ENCODE data around the gene UNCX. TPM values are rescaled to one million over a fixed set of nuclear protein-coding genes. Genes with fewer than 3 reads are reported as not detected.
"Not testable (repeated sequence)": the region's sequence is repeated elsewhere in the genome, so short reads cannot be mapped to it uniquely, and the experiment has no call there.

The UNCX gene
- total RNA-seq, 1 experiment from 2014 or later, result not detected

GRCh38 chr7:1255080-1255816 is 22.6 kb downstream of the UNCX start:
- DNase-seq (ENCODE audit: low spot score), result no peak

- no peak for DNase-seq (ENCODE audit: low spot score)
These were observed 23.2 kb downstream of the UNCX start for GRCh38 chr7:1255817-1256340.

- no peak for DNase-seq (ENCODE audit: low spot score)
These were observed 23.9 kb downstream of the UNCX start for GRCh38 chr7:1256621-1257020.

DNA sequence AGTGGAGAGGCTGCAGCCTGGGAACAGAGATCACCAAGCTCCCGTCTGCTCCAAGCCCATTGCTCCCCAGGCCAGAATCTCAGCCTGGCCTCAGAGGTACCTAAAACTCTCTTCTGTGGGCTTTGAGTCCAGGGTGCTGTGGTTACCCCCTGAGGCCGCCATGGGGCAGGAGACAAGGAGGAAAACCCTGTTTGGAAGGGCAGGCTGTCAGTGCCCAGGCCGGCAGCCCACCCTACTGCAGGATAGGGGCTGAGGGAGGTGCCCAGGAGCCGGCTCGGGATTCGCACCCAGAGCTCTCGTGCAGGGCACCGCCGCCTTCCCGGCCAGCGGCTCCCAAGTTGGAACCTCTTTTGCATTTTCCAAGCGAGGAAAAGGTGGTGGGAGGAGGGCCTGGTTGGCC is 24.5 kb downstream of the UNCX start:
- DNase-seq (ENCODE audit: low spot score), result no peak

DNA sequence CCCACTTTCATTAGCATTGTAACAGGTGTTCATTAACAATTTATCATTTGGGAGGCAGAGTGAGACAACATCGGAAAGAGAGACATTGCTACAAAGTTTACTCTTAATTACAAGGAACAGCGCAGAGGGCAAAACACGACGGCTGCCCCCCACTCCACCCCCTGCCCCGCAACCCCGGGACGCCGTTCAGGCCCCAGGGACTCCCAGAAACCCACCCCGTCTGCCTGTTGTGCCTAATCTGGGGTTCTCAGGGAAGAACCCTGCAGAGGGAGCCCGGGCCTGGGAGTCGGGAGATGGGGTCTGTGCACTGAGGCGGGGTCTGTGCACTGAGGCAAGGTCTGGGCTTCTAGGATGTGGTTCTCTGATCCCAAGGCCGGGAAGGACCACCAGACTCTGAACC is 25.2 kb downstream of the UNCX start:
- DNase-seq (ENCODE audit: low spot score), result no peak

GRCh38 chr7:1259621-1260243 is 27.1 kb downstream of the UNCX start:
- no peak for DNase-seq (ENCODE audit: low spot score)

- DNase-seq (ENCODE audit: low spot score), result no peak
These were observed 27.6 kb downstream of the UNCX start for GRCh38 chr7:1260244-1260635.

DNA sequence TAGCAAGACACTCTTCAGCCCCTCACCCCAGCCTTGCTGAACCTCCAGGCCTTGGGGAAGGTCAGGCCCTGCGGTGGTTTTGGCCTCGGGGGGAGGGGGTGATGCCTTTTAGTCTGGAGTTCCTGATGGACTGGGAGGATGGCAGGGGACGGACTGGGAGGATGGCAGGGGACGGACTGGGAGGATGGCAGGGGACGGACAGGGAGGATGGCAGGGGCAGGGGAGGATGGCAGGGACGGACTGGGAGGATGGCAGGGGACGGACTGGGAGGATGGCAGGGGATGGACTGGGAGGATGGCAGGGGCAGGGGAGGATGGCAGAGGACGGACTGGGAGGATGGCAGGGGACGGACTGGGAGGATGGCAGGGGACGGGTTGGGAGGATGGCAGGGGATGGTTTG is 28.4 kb downstream of the UNCX start:
- not testable (repeated sequence) for DNase-seq (ENCODE audit: low spot score)

DNA sequence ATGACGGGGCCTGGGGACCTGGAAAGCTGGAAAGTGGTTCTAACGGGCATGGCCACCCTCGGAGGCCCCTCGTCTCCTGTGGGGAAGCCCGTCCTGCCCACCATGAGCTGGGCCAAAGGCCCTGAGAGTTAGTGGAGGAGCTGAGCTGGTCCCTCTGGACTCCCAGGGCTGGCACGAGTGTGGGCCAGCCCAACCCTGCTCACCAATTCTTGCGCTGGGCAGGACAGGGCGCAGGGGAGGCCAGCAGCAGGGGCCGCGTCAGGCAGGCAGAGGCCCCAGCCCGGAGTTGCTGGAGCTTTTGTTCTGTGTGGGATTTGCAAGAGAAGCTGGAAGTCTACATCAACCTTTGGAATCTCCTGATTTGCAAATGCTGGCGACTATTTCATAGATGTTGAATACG is 29.8 kb downstream of the UNCX start:
- DNase-seq (ENCODE audit: low spot score), result no peak

- DNase-seq (ENCODE audit: low spot score), result no peak
These were observed 30.8 kb downstream of the UNCX start for GRCh38 chr7:1263391-1263951.

DNA sequence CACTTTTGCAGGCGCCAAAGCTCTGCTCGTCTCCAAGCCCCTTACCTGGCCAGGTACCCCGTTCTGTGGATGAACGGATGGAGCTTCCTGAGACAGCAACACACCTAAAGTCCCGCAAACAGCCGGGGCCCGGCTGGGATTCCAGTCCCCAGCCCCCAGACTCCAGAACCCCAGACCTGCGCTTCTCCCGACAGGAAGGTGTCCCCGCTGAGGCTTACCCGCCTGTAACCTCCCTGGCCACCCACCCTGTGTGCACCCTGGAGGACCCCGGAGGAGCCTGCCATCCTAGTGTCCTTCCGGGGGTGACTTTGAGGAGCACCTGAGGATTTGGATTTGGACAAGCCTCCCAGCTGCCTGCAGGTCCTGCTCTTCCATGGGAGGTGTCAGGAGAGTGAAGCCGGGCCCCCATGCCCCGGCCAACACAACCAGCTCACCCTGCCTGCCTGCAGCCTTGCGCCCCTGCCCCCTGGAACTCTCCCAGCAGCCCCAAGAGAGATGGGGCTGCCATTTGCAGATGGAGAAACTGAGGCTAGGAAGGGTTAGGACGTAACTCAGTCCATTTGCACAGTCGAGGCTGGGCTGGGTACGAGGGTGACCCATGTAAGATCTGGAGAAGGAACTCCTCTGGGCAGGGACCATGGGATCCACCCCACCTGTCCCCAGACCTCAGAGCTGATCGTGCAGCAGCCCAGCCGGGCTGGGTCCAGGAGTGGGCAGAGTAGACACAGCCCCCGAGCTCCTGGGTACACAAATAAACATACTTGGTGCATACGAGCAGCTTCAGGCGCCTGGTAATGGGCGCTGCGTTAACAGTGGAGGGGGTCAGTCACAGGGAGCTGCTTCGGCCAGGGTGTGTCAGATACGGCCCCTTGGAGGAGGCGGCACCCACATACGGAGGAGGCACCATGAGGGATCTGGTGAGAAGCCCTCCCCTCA is 31.9 kb downstream of the UNCX start:
- DNase-seq (ENCODE audit: low spot score), result no peak

- DNase-seq (ENCODE audit: low spot score), result no peak
These were observed 34.6 kb downstream of the UNCX start for GRCh38 chr7:1267016-1267900.

DNA sequence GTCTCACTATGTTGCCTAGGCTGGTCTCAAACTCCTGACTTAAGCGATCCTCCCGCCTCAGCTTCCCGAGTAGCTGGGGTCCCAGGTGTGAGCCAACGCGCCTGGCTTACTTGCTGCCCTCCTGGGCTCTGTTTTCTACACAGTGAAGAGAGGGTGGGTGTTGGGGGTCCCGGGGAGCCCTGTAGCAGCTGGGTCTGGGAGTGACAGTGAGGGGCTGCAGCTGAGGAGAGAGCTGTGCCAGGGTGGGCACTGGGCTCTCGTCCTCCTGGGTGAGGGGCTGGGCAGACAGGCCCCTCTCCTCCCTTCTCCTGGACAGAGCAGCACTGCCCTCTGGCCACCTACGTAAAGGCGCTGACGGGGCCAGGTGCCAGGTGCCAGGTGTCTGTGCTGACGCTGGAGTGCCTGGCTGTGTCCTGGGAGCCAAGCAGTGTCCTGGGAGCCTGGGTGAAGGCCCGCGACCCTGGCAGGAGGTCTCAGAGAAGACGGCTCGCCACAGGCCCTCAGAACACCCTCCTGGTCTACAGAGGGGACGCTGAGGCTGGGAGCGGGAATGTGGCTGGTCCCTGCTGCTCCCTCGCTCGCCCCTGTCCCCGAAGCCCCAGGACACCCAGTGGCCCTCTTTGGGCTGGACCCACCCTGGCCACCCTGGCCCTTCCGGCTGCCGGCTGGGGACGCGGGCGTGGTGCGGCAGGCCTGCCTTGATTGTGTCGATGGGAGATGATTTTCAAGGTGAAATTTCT is 35.6 kb downstream of the UNCX start:
- no peak for DNase-seq (ENCODE audit: low spot score)

DNA sequence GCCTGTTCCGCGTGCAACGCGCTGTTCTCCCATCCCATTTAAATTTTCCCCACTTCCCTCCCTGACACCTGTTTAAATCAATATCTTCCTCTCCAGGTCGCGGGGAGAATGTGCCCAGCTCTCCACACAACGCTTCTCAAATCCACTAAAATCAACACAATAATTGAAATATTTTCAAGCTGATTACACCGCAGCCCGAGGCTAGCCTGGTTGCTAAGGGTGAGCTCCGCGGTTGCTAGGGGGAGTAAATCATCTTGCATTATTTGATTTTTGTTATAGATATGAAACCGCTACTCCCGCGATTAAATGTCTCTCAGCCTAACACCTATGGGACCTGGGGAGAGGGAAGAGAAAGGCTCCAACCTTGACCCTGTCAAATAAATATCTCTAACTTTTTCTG is 36.2 kb downstream of the UNCX start:
- no peak for DNase-seq (ENCODE audit: low spot score)

DNA sequence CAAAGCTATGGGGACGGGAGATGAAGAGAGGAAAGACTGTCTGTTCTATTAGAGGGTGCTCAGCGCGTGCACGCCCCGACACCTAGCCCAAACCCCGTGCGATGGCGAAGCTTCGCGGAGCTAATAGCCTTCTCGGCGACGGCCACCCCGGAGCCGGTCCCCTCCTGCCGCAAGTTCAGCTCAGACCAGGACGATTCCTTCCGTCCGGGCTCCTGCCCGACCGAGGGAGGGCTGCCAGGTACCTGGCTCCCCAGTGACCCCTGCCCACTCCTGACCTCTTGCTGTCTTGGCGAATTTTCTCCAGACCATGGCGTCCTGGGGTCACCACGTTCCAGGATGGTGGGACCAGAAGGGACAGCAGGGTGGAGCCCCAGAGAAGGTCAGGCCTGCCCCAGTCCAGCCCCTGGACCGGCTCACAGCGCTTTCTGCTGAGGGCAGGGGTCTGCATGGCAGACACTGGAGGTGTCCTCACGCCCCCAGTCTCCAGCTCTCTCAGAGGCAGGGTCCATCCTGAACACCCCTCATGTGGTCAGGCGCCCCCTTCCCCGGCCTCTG is 36.7 kb downstream of the UNCX start:
- DNase-seq (ENCODE audit: low spot score), result no peak

- DNase-seq (ENCODE audit: low spot score), result no peak
These were observed 37.5 kb downstream of the UNCX start for GRCh38 chr7:1270181-1270580.

- DNase-seq (ENCODE audit: low spot score), result no peak
These were observed 38.4 kb downstream of the UNCX start for GRCh38 chr7:1271046-1271445.

- DNase-seq (ENCODE audit: low spot score), result no peak
These were observed 39.0 kb downstream of the UNCX start for GRCh38 chr7:1271656-1272055.

- not testable (repeated sequence) for DNase-seq (ENCODE audit: low spot score)
These were observed 39.5 kb downstream of the UNCX start for GRCh38 chr7:1272136-1272535.
